NCI-H1417 treated with DMSO at 0.1 percent for 48 hours (cell line): ENCODE measurements around the gene POTEI.
"Not testable (repeated sequence)": the region's sequence is repeated elsewhere in the genome, so short reads cannot be mapped to it uniquely, and the experiment has no call there.

Experiments
- DNase-seq: peaks from one replicate; lab custom pipeline; 2025; lab: John Stamatoyannopoulos, UW

Gene POTEI

GRCh38 chr2:130509228-130509627 lies at the start of gene POTEI:
POTEI (minus strand) TSS chr2:130509328; CDS start chr2:130509235, 93 bp downstream.
- DNase-seq = not testable (repeated sequence)

- not testable (repeated sequence) for DNase-seq
These were observed 47.3 kb upstream of the POTEI start for GRCh38 chr2:130556441-130556840.

GRCh38 chr2:130554178-130554577 lies 45.0 kb upstream of the POTEI start:
- not testable (repeated sequence) for DNase-seq

GRCh38 chr2:130549475-130549874 lies 40.3 kb upstream of the POTEI start:
- not testable (repeated sequence) for DNase-seq

GRCh38 chr2:130548418-130548817 lies 39.3 kb upstream of the POTEI start:
- DNase-seq = not testable (repeated sequence)

GRCh38 chr2:130544978-130545377 lies 35.9 kb upstream of the POTEI start:
- not testable (repeated sequence) for DNase-seq

- not testable (repeated sequence) for DNase-seq
These were observed 34.8 kb upstream of the POTEI start for GRCh38 chr2:130543785-130544528.

GRCh38 chr2:130542789-130543188 lies 33.7 kb upstream of the POTEI start:
- not testable (repeated sequence) for DNase-seq

GRCh38 chr2:130538271-130538670 lies 29.1 kb upstream of the POTEI start:
- not testable (repeated sequence) for DNase-seq

- not testable (repeated sequence) for DNase-seq
These were observed 27.5 kb upstream of the POTEI start for GRCh38 chr2:130536654-130537053.

GRCh38 chr2:130531672-130532071 lies 22.5 kb upstream of the POTEI start:
- not testable (repeated sequence) for DNase-seq

GRCh38 chr2:130531225-130531624 lies 22.1 kb upstream of the POTEI start:
- not testable (repeated sequence) for DNase-seq

GRCh38 chr2:130530212-130530611 lies 21.1 kb upstream of the POTEI start:
- not testable (repeated sequence) for DNase-seq

- not testable (repeated sequence) for DNase-seq
These were observed 20.4 kb upstream of the POTEI start for GRCh38 chr2:130529545-130529944.

- not testable (repeated sequence) for DNase-seq
These were observed 18.3 kb upstream of the POTEI start for GRCh38 chr2:130527365-130527967.

GRCh38 chr2:130522390-130522789 lies 13.3 kb upstream of the POTEI start:
- DNase-seq = not testable (repeated sequence)

GRCh38 chr2:130520992-130521391 lies 11.9 kb upstream of the POTEI start, which contains the start of gene CFC1B:
CFC1B (plus strand) TSS chr2:130521222; CDS start chr2:130521485, 263 bp downstream.
- not testable (repeated sequence) for DNase-seq

GRCh38 chr2:130518516-130519106 lies 9.5 kb upstream of the POTEI start:
- DNase-seq = not testable (repeated sequence)

- DNase-seq = not testable (repeated sequence)
These were observed 2.8 kb upstream of the POTEI start for GRCh38 chr2:130511747-130512451.

- DNase-seq = not testable (repeated sequence)
These were observed 1.9 kb upstream of the POTEI start for GRCh38 chr2:130510807-130511746.

GRCh38 chr2:130491073-130491472 lies 18.1 kb downstream of the POTEI start:
- DNase-seq = not testable (repeated sequence)
